Epithelial cell of esophagus (primary cell): Measurements from ENCODE around the gene ARHGEF17.

Experiments
- DNase-seq: peaks from one replicate; pipeline ENCODE4 v3.0.0; 2010; ENCODE audit warnings: low read depth
- H3K4me3 ChIP-seq: 2 replicates; pipeline ENCODE4 v1.5.1; 2011; ENCODE audit warnings: mild to moderate bottlenecking, low read length, control low read depth
- TF ChIP-seq, protein P1 (sequence below): IDR thresholded peaks from 2 replicates; pipeline ENCODE4 v1.5.1; 2011; ENCODE audit warnings: low read depth, mild to moderate bottlenecking, low read length, control low read depth, inconsistent platforms; ENCODE audit not compliant: insufficient read depth; ENCODE audit errors: missing control alignments

The ARHGEF17 gene, protein sequence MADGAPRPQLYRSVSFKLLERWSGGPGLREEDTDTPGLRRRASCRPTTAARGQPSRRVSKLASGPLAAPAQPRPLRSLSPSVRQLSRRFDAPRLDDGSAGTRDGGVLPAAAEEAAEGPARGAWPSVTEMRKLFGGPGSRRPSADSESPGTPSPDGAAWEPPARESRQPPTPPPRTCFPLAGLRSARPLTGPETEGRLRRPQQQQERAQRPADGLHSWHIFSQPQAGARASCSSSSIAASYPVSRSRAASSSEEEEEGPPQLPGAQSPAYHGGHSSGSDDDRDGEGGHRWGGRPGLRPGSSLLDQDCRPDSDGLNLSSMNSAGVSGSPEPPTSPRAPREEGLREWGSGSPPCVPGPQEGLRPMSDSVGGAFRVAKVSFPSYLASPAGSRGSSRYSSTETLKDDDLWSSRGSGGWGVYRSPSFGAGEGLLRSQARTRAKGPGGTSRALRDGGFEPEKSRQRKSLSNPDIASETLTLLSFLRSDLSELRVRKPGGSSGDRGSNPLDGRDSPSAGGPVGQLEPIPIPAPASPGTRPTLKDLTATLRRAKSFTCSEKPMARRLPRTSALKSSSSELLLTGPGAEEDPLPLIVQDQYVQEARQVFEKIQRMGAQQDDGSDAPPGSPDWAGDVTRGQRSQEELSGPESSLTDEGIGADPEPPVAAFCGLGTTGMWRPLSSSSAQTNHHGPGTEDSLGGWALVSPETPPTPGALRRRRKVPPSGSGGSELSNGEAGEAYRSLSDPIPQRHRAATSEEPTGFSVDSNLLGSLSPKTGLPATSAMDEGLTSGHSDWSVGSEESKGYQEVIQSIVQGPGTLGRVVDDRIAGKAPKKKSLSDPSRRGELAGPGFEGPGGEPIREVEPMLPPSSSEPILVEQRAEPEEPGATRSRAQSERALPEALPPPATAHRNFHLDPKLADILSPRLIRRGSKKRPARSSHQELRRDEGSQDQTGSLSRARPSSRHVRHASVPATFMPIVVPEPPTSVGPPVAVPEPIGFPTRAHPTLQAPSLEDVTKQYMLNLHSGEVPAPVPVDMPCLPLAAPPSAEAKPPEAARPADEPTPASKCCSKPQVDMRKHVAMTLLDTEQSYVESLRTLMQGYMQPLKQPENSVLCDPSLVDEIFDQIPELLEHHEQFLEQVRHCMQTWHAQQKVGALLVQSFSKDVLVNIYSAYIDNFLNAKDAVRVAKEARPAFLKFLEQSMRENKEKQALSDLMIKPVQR (N-terminal part only)

DNA sequence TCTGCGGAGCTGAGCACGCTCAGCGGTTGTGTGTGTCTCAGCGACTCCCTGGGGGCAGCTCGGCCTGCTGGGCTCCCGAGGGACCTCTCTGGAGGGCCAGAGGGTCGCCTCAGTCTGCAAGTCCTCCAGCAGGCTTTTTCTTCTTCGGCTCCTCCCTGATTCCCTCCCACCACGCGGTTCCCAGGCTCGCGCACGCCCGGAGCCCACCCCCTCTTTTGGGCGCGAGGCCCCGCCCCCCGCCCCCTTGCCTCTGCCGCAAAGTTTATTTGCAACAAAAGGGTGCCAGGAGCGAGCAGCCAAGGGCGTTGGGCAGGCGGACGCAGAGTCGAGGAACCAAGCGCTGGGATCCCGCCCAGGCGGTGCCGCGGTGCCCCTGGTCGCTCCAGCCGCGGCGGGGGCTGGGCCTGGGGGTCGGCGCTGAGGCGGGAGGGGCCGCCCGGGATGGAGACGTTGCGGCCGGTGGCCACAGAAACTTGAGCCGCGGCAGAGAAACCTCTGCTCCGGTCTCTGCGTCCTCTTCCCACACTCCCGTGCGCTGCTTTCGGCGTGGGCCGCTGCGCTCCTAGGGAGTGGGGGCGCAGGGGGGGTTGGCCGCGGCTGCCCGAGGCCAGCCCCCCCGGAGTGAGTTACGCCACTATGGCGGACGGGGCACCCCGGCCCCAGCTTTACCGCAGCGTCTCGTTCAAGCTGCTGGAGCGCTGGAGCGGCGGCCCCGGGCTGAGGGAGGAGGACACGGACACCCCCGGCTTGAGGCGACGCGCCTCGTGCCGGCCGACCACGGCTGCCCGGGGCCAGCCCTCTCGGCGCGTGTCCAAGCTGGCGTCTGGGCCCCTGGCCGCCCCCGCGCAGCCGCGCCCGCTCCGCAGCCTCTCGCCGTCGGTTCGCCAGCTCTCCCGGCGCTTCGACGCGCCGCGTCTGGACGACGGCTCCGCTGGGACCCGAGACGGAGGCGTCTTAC lies at the start of gene ARHGEF17:
Gene ARHGEF17, plus strand, starts transcription at position 274 of the 958 bp plus-strand sequence. Its CDS starts 363 bp downstream, at position 637.
- H3K4me3 ChIP-seq = peak within 1 kb of the TSS; percentile 55
- DNase-seq = peak; percentile 74
- TF ChIP-seq, protein P1, sequence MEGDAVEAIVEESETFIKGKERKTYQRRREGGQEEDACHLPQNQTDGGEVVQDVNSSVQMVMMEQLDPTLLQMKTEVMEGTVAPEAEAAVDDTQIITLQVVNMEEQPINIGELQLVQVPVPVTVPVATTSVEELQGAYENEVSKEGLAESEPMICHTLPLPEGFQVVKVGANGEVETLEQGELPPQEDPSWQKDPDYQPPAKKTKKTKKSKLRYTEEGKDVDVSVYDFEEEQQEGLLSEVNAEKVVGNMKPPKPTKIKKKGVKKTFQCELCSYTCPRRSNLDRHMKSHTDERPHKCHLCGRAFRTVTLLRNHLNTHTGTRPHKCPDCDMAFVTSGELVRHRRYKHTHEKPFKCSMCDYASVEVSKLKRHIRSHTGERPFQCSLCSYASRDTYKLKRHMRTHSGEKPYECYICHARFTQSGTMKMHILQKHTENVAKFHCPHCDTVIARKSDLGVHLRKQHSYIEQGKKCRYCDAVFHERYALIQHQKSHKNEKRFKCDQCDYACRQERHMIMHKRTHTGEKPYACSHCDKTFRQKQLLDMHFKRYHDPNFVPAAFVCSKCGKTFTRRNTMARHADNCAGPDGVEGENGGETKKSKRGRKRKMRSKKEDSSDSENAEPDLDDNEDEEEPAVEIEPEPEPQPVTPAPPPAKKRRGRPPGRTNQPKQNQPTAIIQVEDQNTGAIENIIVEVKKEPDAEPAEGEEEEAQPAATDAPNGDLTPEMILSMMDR = no peak

- DNase-seq = no peak
- TF ChIP-seq, protein P1 = no peak
- no peak overlapping the region for H3K4me3 ChIP-seq
These were observed 48.5 kb upstream of the ARHGEF17 start for GRCh38 chr11:73259406-73260126.

- TF ChIP-seq, protein P1 = no peak
- no peak for DNase-seq
These were observed 48.0 kb upstream of the ARHGEF17 start for GRCh38 chr11:73260127-73260457.

GRCh38 chr11:73262851-73263495 lies 45.1 kb upstream of the ARHGEF17 start:
- DNase-seq = peak; percentile 62
- TF ChIP-seq, protein P1 = no peak
- H3K4me3 ChIP-seq = no peak overlapping the region

More at GRCh38 chr11:73260127-73260457, 48.0 kb upstream of the ARHGEF17 start:
- no peak overlapping the region for H3K4me3 ChIP-seq

DNA sequence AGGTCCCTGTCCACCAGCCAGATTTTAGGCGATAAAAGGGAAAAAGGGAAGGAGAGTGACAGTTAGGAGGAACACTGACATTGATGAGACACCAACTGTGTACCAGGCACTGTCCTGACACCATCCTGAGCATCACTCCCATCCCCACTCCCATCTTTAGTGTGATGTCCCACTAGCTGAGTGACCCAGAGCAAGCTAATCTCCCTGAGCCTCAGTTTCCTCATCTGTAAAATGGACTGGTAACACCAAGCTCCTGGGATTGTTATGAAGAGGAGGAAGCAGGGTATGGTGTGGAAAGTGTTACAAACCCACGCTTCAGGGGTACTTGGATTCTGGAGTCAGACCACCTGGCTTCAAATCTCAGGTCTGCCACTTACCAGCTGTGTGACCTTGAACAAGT lies 44.4 kb upstream of the ARHGEF17 start:
- no peak overlapping the region for H3K4me3 ChIP-seq
- TF ChIP-seq, protein P1 = no peak
- no peak for DNase-seq
